Measurements from ENCODE around the gene FOXG1.

The FOXG1 gene

GRCh38 chr14:28777471-28778137, 11.0 kb downstream of the FOXG1 start:
- no peak for TF ChIP-seq CTCF (IDR thresholded peaks at IDR 0.05; ENCODE audit: low read depth, low read length)
- no peak for DNase-seq
- H3K4me3 ChIP-seq (ENCODE audit: low read depth, low read length), result no peak overlapping the region
- H3K27ac ChIP-seq, result no peak overlapping the region
- no peaks in the 10 kb centered on the region for H3K27me3 ChIP-seq (ENCODE audit: insufficient read depth, low read depth, severe bottlenecking)
- H3K9me3 ChIP-seq (ENCODE audit: severe bottlenecking), result no peaks in the 10 kb centered on the region
- H3K36me3 ChIP-seq, result no peaks in the 10 kb centered on the region

- Histone ChIP-seq H3K4me3 (ENCODE audit: low read depth, low read length) (no peak overlapping the region), H3K9me3 (ENCODE audit: severe bottlenecking) (no peaks in the 10 kb centered on the region), H3K27ac (no peak overlapping the region), H3K36me3 (no peaks in the 10 kb centered on the region), H3K27me3 (ENCODE audit: insufficient read depth, low read depth, severe bottlenecking) (no peaks in the 10 kb centered on the region)
- no peak for TF ChIP-seq CTCF (IDR thresholded peaks at IDR 0.05; ENCODE audit: low read depth, low read length)
- no peak for DNase-seq
These were observed 11.8 kb downstream of the FOXG1 start for GRCh38 chr14:28778138-28779117.

DNA sequence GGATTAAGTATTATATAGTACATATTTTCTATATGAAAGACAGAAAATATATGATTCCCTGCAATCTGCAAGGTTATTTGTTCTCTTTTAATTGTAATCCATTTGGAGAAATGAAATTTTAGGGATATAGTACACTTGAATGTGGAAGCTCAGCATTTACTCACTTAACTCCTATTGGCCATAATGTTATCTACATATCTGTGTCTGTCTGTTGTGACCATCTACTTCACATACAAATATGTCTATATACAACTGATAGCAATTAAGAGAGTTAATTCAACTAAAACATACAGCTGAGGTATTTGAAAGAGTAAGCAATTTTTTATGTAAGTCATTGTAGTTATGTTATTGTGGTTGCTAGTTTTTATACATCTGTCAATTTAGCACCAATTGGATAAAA, 12.9 kb downstream of the FOXG1 start:
- DNase-seq, result no peak
- H3K4me3 ChIP-seq (ENCODE audit: low read depth, low read length), result no peak overlapping the region
- H3K9me3 ChIP-seq (ENCODE audit: severe bottlenecking), result no peaks in the 10 kb centered on the region
- no peaks in the 10 kb centered on the region for H3K27me3 ChIP-seq (ENCODE audit: insufficient read depth, low read depth, severe bottlenecking)
- no peak for TF ChIP-seq CTCF (IDR thresholded peaks at IDR 0.05; ENCODE audit: low read depth, low read length)
- no peaks in the 10 kb centered on the region for H3K36me3 ChIP-seq
- no peak overlapping the region for H3K27ac ChIP-seq

GRCh38 chr14:28780843-28781820, 14.5 kb downstream of the FOXG1 start:
- H3K36me3 ChIP-seq, result no peaks in the 10 kb centered on the region
- H3K27me3 ChIP-seq (ENCODE audit: insufficient read depth, low read depth, severe bottlenecking), result no peaks in the 10 kb centered on the region
- no peak for TF ChIP-seq CTCF (IDR thresholded peaks at IDR 0.05; ENCODE audit: low read depth, low read length)
- no peak overlapping the region for H3K27ac ChIP-seq
- DNase-seq, result no peak
- H3K4me3 ChIP-seq (ENCODE audit: low read depth, low read length), result no peak overlapping the region
- H3K9me3 ChIP-seq (ENCODE audit: severe bottlenecking), result peaks cover 5% of the 10 kb centered on the region

GRCh38 chr14:28782301-28782700, 15.7 kb downstream of the FOXG1 start:
- TF ChIP-seq CTCF (IDR thresholded peaks at IDR 0.05; ENCODE audit: low read depth, low read length), result no peak
- H3K27me3 ChIP-seq (ENCODE audit: insufficient read depth, low read depth, severe bottlenecking), result no peaks in the 10 kb centered on the region

More at GRCh38 chr14:28782301-28782700, 15.7 kb downstream of the FOXG1 start:
- Histone ChIP-seq H3K36me3 (no peaks in the 10 kb centered on the region), H3K4me3 (ENCODE audit: low read depth, low read length) (no peak overlapping the region), H3K27ac (no peak overlapping the region), H3K9me3 (ENCODE audit: severe bottlenecking) (peaks cover 8% of the 10 kb centered on the region)
- DNase-seq, result no peak
